ENCODE results near the gene RBM44.

GRCh38 chr2:237868631-237869342, 70.2 kb downstream of the RBM44 start:
- TF ChIP-seq POLR2A (IDR thresholded peaks at IDR 0.05; ENCODE audit: low read depth, low read length) (no peak), TAF1 (IDR thresholded peaks at IDR 0.05; ENCODE audit: borderline replicate concordance, low read depth, low read length) (no peak), POLR2AphosphoS5 (IDR thresholded peaks at IDR 0.05; ENCODE audit: low read depth, low read length) (no peak)

All from GM12892 (cell line).